GM12878 (cell line): ENCODE measurements around the gene ZFYVE19. TPM values are rescaled to one million over a fixed set of nuclear protein-coding genes. Genes with fewer than 3 reads are reported as not detected.

Experiments
- ATF3 ChIP-seq: IDR thresholded peaks from 2 replicates; pipeline ENCODE4 v1.6.1; 2011; ENCODE audit warnings: low read depth, mild to moderate bottlenecking, low read length, moderate library complexity, borderline replicate concordance; ENCODE audit errors: extremely low read depth
- CHD1 ChIP-seq: IDR thresholded peaks from 2 replicates; pipeline ENCODE4 v1.6.1; 2012; ENCODE audit warnings: low read depth, low read length, improper control_type of control experiment
- EED ChIP-seq: sonication (generic); IDR thresholded peaks from 2 replicates; pipeline ENCODE4 v1.6.1; 2016; ENCODE audit warnings: antibody characterized with exemption, low read depth
- ETV6 ChIP-seq, 2 experiments: fragments of 450-650 bp in 1 of 2; IDR thresholded peaks in 1 of 2; conservative IDR thresholded peaks in 1 of 2; 2 replicates each; pipeline ENCODE4 v1.6.1; 2014; ENCODE audit warnings: antibody characterized with exemption in 1 of 2, borderline replicate concordance in 1 of 2, low read depth in 1 of 2, mild to moderate bottlenecking in 1 of 2, moderate library complexity in 1 of 2
- NR2C2 ChIP-seq: IDR thresholded peaks from 2 replicates; pipeline ENCODE4 v1.6.1; 2011; ENCODE audit warnings: borderline replicate concordance, low read depth; ENCODE audit not compliant: control insufficient read depth, insufficient read length
- RAD51 ChIP-seq: fragments of 450-650 bp; IDR thresholded peaks from 2 replicates; pipeline ENCODE4 v1.6.1; 2016; ENCODE audit warnings: moderate library complexity, mild to moderate bottlenecking, inconsistent platforms
- RELA ChIP-seq: fragments of 450-650 bp; IDR thresholded peaks from 2 replicates; pipeline ENCODE4 v1.8.0; 2014; ENCODE audit warnings: borderline replicate concordance; ENCODE audit not compliant: partially characterized antibody
- USF1 ChIP-seq: IDR thresholded peaks from 2 replicates; pipeline ENCODE4 v1.6.1; 2011; ENCODE audit warnings: borderline replicate concordance, low read depth, mild to moderate bottlenecking, moderate library complexity, mixed read lengths, low read length; ENCODE audit not compliant: insufficient read depth; ENCODE audit errors: extremely low read length
- ZNF274 ChIP-seq: IDR thresholded peaks from one replicate; pipeline ENCODE4 v1.8.0; 2011; ENCODE audit not compliant: insufficient read length, insufficient read depth
- ZSCAN29 ChIP-seq: fragments of 450-650 bp; IDR thresholded peaks from 2 replicates; pipeline ENCODE4 v1.6.1; 2017; ENCODE audit warnings: mild to moderate bottlenecking, moderate library complexity
- polyA plus RNA-seq, 11 experiments: library from polyadenylated mRNA; depleted of rRNA in 4 of 11; unstranded in 6 of 11; stranded (reverse) in 5 of 11; fragments of >200 nt; fragmentation: Nextera tagmentation in 4 of 11; fragmentation: Illumina TruSeq in 1 of 11; extraction: Ambion mirVana in 4 of 11; extraction: Trizol in 1 of 11; gene quantifications; 1 replicate in 1 of 11; 2 replicates in 10 of 11; pipeline versions ENCODE4 v1.2.1 to v1.2.3, GENCODE V29; 2011 to 2016; ENCODE audit warnings: inconsistent platforms in 2 of 11, missing spikeins in 2 of 11, low read depth in 1 of 11
- total RNA-seq, 4 experiments: library from RNA; depleted of rRNA in 3 of 4; stranded (reverse); fragments of >200 nt in 3 of 4; fragmentation: Illumina TruSeq in 1 of 4; extraction: Trizol in 1 of 4; gene quantifications; 2 replicates each; pipeline versions ENCODE4 v1.2.1 to v1.2.3, GENCODE V29; 2013 to 2021
- TF ChIP-seq, protein P1 (sequence below): IDR thresholded peaks from 2 replicates; pipeline ENCODE4 v1.6.1; 2012; ENCODE audit warnings: mild to moderate bottlenecking, low read depth, low read length
- TF ChIP-seq, protein P2 (sequence below): IDR thresholded peaks from 2 replicates; pipeline ENCODE4 v1.6.1; 2011; ENCODE audit warnings: low read depth, low read length, improper control_type of control experiment, borderline replicate concordance
- TF ChIP-seq, protein P3 (sequence below): fragments of 150-350 bp; IDR thresholded peaks from 2 replicates; pipeline ENCODE4 v1.6.1; 2014; ENCODE audit warnings: mild to moderate bottlenecking, low read depth, low read length

Gene ZFYVE19
- total and polyA plus RNA-seq, 10 of the 15 experiments (the other 5 are each of a cell fraction or from before 2014, with no cell fraction given) = 1.7 to 36.3 (median 17.0) TPM

DNA sequence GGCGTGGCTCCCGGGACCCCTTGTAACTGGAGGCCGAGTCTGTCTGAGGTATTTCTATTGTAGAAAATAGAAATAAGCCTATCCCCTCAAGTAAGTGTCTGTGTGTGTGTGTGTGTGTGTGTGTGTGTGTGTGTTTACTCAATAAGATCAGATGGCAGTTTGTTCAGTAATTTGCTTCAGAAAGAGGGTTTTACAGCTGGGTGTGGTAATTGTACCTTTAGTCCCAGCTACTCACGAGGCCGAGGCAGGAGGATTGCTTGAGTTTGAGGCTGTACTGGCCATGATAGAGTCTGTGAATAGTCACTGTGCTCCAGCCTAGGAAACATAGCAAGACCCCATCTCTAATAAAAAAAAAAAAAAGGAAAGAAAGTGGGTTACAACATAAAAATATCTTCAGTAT is 45.6 kb downstream of the ZFYVE19 start (continued):
- TF ChIP-seq, protein P1, sequence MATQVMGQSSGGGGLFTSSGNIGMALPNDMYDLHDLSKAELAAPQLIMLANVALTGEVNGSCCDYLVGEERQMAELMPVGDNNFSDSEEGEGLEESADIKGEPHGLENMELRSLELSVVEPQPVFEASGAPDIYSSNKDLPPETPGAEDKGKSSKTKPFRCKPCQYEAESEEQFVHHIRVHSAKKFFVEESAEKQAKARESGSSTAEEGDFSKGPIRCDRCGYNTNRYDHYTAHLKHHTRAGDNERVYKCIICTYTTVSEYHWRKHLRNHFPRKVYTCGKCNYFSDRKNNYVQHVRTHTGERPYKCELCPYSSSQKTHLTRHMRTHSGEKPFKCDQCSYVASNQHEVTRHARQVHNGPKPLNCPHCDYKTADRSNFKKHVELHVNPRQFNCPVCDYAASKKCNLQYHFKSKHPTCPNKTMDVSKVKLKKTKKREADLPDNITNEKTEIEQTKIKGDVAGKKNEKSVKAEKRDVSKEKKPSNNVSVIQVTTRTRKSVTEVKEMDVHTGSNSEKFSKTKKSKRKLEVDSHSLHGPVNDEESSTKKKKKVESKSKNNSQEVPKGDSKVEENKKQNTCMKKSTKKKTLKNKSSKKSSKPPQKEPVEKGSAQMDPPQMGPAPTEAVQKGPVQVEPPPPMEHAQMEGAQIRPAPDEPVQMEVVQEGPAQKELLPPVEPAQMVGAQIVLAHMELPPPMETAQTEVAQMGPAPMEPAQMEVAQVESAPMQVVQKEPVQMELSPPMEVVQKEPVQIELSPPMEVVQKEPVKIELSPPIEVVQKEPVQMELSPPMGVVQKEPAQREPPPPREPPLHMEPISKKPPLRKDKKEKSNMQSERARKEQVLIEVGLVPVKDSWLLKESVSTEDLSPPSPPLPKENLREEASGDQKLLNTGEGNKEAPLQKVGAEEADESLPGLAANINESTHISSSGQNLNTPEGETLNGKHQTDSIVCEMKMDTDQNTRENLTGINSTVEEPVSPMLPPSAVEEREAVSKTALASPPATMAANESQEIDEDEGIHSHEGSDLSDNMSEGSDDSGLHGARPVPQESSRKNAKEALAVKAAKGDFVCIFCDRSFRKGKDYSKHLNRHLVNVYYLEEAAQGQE = no peak
- no peak for TF ChIP-seq RAD51
- TF ChIP-seq NR2C2 = no peak
- TF ChIP-seq ATF3 = no peak
- TF ChIP-seq, protein P2, sequence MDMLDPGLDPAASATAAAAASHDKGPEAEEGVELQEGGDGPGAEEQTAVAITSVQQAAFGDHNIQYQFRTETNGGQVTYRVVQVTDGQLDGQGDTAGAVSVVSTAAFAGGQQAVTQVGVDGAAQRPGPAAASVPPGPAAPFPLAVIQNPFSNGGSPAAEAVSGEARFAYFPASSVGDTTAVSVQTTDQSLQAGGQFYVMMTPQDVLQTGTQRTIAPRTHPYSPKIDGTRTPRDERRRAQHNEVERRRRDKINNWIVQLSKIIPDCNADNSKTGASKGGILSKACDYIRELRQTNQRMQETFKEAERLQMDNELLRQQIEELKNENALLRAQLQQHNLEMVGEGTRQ = no peak
- TF ChIP-seq USF1 = no peak
- no peak for TF ChIP-seq ETV6 (conservative IDR thresholded peaks at IDR 0.05 in 1 of 2, IDR thresholded peaks at IDR 0.05 in 1 of 2; ENCODE audit: borderline replicate concordance in 1 of 2, low read depth in 1 of 2)
- no peak for TF ChIP-seq EED
- TF ChIP-seq ZSCAN29 = no peak
- TF ChIP-seq ZNF274 = no peak
- TF ChIP-seq, protein P3, sequence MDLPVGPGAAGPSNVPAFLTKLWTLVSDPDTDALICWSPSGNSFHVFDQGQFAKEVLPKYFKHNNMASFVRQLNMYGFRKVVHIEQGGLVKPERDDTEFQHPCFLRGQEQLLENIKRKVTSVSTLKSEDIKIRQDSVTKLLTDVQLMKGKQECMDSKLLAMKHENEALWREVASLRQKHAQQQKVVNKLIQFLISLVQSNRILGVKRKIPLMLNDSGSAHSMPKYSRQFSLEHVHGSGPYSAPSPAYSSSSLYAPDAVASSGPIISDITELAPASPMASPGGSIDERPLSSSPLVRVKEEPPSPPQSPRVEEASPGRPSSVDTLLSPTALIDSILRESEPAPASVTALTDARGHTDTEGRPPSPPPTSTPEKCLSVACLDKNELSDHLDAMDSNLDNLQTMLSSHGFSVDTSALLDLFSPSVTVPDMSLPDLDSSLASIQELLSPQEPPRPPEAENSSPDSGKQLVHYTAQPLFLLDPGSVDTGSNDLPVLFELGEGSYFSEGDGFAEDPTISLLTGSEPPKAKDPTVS = no peak
- TF ChIP-seq CHD1 = no peak
- TF ChIP-seq RELA = no peak
